Nucleus accumbens (tissue), 56 donors: Measurements from ENCODE around the gene KRT4.
"Not testable (repeated sequence)": the region's sequence is repeated elsewhere in the genome, so short reads cannot be mapped to it uniquely, and the experiment has no call there.

ENCODE experiments used
- DNase-seq, 56 donors: peaks; one replicate each; lab custom pipeline; 2025; lab: John Stamatoyannopoulos, UW

KRT4 gene

DNA sequence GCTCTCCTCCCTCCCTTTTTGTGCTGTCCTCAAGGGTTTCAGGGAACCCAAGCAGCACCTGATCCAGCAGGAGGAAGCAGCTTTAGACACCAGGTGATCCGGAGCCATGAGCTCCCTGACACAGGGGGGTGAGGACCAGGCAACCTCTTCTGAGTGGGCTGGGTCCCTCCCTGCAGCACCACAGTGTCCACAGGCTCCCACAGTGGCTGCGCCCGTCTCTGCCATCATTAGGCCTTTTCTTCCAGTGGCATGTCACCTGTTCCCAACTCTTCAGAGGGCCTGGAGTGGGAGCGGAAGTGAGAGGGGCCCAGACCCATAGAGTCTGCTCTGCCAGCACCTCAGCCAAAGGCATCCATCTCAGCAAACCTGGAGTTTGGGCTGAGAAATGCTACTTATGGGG, 36.4 kb downstream of the KRT4 start:
- DNase-seq: no peak

DNA sequence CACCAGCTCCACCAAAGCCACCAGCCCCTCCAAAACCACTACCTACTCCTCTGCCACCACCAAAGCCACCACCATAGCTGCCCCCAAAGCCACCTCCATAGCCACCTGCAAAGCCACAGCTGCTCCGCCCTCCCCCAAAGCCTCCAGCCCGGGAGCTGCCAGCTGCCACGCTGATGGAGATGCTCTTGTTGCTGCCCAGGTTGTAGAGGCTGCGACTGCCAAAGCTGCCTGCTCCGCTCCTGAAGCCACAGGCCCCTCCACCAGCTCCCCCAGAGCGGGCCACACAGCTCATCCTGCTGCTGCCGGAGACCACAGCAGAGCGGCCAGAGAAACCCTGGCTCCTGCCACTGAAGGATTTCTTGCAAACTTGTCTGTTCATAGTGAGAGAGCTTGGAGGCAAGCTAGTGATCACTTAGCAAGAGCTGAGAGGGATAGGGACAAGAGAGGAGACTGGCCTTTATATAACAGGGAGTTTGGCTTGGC, 37.0 kb downstream of the KRT4 start, which contains the start of gene KRT76:
Gene KRT76 (minus strand): TSS at position 433 of the 483 bp plus-strand sequence. CDS start 54 bp downstream, at position 379.
- no peak for DNase-seq

DNA sequence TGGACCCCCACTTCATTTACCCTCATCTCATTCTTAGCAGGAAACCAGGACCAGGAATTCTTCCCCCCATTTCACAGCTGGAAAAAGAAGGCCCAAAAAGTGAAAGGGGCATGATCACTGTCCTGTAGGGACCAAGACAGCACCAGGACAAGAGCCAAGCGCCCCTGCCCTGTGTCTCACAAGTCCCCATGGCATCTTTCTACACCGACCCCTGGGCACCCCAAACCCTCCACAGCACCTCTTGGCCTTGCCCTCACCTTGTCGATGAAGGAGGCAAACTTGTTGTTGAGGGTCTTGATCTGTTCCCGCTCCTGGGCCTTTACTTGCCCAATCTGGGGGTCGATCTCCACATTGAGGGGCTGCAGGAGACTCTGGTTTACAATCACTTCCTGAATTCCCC, 37.5 kb downstream of the KRT4 start:
- DNase-seq: no peak

GRCh38 chr12:52774629-52775250, 39.2 kb downstream of the KRT4 start:
- DNase-seq: no peak

DNA sequence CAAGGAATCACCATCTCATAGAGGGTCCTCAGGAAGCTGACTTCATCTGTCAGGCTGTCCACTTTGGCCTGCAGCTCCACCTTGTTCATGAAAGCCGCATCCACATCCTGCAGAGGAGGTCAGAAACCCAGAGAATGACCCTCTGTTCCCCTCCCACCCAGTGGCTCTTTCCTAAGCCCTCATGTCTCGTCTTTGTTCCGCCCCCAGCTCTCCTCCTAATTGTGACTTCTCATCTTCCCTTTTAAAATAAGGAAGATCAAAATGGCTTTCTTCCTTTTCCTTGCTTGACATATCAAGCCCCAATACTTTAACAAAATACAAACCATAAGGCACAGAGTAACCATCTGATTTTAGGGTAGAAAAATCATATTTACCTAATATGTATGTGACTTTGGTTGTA, 41.1 kb downstream of the KRT4 start:
- DNase-seq: no peak

- no peak for DNase-seq
Measured at GRCh38 chr12:52772188-52772587, 41.7 kb downstream of the KRT4 start.

DNA sequence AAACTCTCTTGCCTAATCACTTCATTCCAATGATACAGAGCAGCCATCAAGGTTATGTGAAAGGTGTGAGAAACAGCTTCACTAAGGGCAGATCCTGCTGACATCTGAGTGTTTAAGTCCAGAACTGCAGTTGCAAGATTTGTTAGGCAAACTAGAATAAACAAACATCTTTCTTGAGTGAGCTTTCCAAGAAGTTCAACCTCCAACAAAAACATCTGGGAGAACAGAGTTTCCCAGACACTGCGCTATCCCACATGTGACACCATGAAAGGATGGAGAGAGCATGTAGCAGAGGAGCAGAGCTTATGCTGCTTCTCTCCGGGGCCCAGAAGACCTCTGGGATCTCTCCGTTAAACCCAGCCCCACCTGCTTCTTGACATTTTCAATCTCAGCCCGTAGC, 42.4 kb downstream of the KRT4 start:
- no peak for DNase-seq

DNA sequence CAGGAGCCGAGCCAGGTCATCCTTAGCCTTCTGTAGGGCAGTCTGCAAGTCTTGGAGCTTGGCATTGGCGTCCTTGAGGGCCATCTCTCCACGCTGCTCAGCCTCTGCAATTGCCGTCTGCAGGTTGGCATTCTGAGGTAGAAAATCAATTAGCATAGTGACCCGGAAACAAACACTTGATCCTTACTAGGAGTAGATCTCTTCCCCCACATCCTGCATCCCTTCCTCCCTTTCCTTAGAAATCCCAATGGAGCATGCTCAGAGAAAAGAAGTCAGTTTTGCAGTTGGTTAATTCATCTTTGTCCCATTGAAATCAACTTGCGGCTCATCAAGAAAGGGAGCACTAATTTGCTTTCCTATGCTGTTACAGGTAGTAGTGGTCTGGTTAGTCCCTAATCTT, 42.8 kb downstream of the KRT4 start:
- DNase-seq: no peak

DNA sequence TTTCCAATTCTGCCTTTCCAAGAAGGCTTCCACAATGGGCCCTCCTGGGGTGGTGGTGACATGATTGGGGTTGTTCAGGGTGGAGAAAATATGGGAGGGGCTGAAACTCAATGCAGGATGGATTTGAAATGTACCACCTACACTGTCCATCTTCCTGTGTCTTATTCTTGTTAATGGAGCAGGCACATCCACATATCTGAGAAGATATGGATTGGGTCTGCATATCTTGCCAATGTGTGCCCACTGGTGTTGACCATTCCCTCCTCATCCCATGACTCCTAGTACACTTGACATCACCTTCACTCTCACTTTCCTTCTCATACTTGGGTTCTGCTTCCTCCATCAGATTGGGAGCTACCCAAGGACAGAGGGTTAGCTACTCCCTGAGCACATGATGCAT, 44.0 kb downstream of the KRT4 start:
- DNase-seq: no peak

- no peak for DNase-seq
Measured at GRCh38 chr12:52769354-52769753, 44.6 kb downstream of the KRT4 start.

DNA sequence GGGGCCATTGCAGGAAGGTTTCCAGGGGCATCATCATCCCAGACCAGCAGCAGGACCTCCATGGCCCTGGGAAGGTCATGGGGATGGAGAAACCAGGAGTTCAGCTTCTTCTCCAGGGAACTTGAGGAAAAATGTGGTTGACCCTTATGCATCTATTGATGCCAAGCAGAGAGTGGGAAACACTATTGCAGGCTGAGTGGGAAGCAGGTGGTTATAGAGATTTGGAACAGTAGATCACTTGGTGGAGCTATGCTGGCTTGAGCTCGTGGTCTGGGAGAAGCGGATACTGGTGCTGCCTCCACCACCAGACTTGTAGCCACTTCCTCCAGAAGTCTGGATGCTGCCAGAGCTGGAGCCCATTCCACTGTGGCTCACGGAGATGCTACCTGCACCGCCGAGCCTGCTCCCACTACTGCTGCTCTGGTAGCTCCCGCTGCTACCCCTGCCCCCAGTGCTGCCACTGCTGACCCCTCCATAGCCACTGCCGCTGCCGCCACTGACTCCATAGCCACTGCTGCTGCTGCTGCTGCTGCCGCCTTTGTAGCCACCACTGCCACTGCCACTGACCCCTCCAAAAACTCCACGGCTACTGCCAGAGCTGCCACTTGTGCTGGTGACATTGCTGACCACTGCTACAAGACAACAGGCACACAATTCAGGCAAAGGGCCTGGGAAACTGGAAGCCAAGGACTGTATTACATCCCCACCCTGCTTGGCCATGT, 45.3 kb downstream of the KRT4 start:
- DNase-seq: no peak

DNA sequence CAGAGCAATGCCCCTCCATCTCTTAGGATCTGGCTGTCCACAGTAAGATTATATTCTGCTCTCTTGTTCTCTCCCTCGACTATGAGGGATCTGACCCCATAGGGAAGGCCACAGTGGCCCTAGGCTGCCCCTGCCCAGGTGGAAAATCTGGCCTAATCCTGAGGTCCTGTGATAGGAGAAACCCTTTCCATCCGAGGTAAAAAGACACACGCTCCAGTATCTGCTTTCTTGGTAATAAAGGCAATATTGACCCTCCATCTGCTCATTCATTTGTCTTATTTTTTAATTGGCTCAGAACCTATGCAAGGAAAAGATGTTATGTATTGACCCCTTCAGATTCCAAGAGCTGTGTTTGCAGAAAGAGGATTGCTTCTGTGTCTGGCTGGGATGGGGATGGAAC, 46.5 kb downstream of the KRT4 start:
- no peak for DNase-seq

GRCh38 chr12:52767020-52767379, 46.9 kb downstream of the KRT4 start:
- no peak for DNase-seq

GRCh38 chr12:52766351-52767019, 47.4 kb downstream of the KRT4 start:
- DNase-seq: no peak

DNA sequence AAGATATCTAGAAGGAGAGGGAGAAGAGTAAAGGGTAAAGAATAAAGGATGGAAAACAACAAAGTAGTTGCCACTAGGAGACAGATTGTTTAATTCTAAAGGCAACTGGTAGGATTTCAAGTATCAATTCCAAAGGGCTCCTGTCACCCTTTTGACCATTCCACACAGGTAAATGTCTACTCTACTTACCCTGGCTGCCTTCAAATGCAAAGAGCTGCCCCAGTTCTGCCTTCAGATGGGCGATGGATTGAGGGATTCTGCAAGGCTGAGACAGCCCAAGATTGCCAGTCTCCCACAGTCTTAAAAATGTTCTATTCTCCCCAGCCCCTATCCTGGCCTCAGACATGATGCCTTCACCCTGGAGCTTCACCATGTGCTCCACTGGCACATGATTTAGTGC, 48.2 kb downstream of the KRT4 start:
- no peak for DNase-seq

DNA sequence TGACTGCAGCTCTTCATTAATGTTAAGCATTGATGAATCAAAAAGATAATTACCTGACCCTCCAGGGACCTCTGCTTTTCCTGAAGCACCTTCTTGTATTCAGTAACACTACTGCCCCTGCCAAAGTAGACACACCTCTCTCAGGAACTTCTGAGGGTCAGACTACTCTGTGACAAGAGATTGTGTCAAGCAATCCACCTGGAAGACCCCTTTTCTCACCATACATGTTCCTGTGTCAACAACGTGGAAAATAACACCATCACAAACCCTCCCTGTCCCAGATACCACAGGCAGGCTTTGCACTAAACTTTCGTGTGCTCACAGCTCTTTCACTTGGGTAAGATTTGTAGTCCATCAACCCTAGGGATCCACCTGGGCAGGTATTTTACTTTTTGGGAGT, 49.9 kb downstream of the KRT4 start:
- no peak for DNase-seq

GRCh38 chr12:52763036-52763659, 50.8 kb downstream of the KRT4 start:
- DNase-seq: no peak

DNA sequence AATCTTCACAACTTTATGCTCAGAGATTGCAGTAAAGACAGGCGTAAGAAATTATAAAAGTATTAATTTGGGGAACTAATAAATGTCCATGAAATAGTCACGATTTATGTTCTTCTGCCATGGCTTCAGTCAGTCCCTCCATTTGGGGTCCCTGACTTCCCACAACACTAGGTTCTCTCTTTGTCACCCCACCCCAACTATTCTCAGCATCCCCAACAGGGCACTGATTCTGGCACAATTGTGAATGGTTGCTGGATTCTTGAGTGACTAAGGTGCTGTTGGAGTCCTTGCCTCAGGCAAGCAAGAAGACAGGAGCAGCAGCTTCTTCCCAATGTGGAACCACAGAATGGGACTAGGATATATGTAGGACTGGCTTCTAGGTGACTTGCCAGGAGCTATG, 52.1 kb downstream of the KRT4 start:
- DNase-seq: no peak

DNA sequence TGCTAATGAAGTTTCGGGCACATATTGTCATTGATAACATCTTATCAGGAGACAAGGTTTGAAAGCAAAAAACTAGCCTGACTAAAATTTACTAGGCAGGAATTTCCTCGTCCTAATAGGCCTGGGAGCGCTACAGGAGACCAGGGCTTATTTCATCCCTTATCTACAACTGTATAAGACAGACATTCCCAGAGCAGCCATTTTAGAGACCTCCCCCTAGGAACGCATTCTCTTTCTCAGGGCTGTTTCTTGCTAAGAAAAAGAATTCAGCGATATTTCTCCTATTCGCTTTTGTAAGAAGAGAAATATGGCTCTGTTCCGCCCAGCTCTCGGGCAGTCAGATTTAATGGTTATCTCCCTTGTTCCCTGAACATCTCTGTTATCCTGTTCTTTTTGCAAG, 52.7 kb downstream of the KRT4 start:
- DNase-seq: not testable (repeated sequence)

DNA sequence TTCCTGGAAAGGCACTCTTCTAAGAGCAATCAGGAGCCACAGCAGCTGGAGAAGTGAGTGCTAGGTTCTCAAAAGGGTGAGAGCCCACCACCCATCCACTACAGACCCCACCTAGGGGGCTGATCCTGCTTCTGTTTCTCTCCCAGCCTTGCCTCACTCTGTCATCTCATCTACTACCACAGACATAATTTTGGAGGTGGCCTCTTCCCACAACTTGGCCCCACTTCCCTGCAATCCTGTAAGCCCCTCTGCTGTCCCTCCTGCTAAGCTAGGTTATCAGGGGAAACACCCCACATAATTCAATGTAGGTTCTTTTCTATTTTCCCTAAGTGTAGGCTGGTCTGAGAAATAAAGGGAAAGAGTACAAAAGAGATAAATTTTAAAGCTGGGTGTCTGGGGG, 53.3 kb downstream of the KRT4 start:
- no peak for DNase-seq

- no peak for DNase-seq
Measured at GRCh38 chr12:52759695-52760094, 54.2 kb downstream of the KRT4 start.
